Measurements from ENCODE around the gene EPHA7. TPM values are rescaled to one million over a fixed set of nuclear protein-coding genes. Genes with fewer than 3 reads are reported as not detected.

The EPHA7 gene
- total RNA-seq, 1 experiment from 2014 or later: not detected

- Mint-ChIP-seq H3K9me3 (ENCODE audit: unreplicated experiment) (no peaks in the 10 kb centered on the region), H3K4me1 (ENCODE audit: low read depth, unreplicated experiment) (no peaks in the 10 kb centered on the region), H3K27ac (ENCODE audit: unreplicated experiment) (no peak overlapping the region), H3K27me3 (ENCODE audit: insufficient read depth, unreplicated experiment) (no peaks in the 10 kb centered on the region), H3K4me3 (ENCODE audit: unreplicated experiment) (no peak overlapping the region), H3K36me3 (ENCODE audit: insufficient read depth, unreplicated experiment) (no peaks in the 10 kb centered on the region)
- H3K27me3 ChIP-seq (replicated peaks; ENCODE audit: control insufficient read depth, insufficient read depth, low read length): no peaks in the 10 kb centered on the region
- intact Hi-C loops (cut with micrococcal nuclease; ENCODE audit: unreplicated experiment): no loop called here
- no peaks in the 10 kb centered on the region for H3K36me3 ChIP-seq (ENCODE audit: control insufficient read depth, insufficient read depth, low read length)
- no peak for TF ChIP-seq CTCF (IDR thresholded peaks at IDR 0.05; ENCODE audit: insufficient read depth in 1 of 2, low read depth in 1 of 2, low read length in 1 of 2, severe bottlenecking in 1 of 2, unreplicated experiment in 1 of 2)
- H3K4me3 ChIP-seq (ENCODE audit: low read depth, low read length): no peak overlapping the region
- H3K4me1 ChIP-seq: no peaks in the 10 kb centered on the region
- DNase-seq: no peak
- H3K9me3 ChIP-seq: no peaks in the 10 kb centered on the region
- ChIA-PET CTCF (no interaction called here), POLR2A (no interaction called here)
- BruUV-seq (replicated peaks): no TSS peak
Observed at GRCh38 chr6:93307505-93308409, 111.6 kb downstream of the EPHA7 start.

- CTCF ChIA-PET: no interaction called here
- Histone ChIP-seq H3K4me1 (no peaks in the 10 kb centered on the region), H3K9me3 (no peaks in the 10 kb centered on the region), H3K36me3 (ENCODE audit: control insufficient read depth, insufficient read depth, low read length) (no peaks in the 10 kb centered on the region), H3K27me3 (replicated peaks; ENCODE audit: control insufficient read depth, insufficient read depth, low read length) (no peaks in the 10 kb centered on the region), H3K4me3 (ENCODE audit: low read depth, low read length) (no peak overlapping the region)
- H3K27ac Mint-ChIP-seq (ENCODE audit: unreplicated experiment): no peak overlapping the region
- H3K4me1 Mint-ChIP-seq (ENCODE audit: low read depth, unreplicated experiment): no peaks in the 10 kb centered on the region
- POLR2A ChIA-PET: no interaction called here
- no peaks in the 10 kb centered on the region for H3K9me3 Mint-ChIP-seq (ENCODE audit: unreplicated experiment)
- intact Hi-C loops (cut with micrococcal nuclease; ENCODE audit: unreplicated experiment): no loop called here
- H3K27me3 Mint-ChIP-seq (ENCODE audit: insufficient read depth, unreplicated experiment): no peaks in the 10 kb centered on the region
- no peaks in the 10 kb centered on the region for H3K36me3 Mint-ChIP-seq (ENCODE audit: insufficient read depth, unreplicated experiment)
- no peak for DNase-seq
- no peak for TF ChIP-seq CTCF (IDR thresholded peaks at IDR 0.05; ENCODE audit: insufficient read depth in 1 of 2, low read depth in 1 of 2, low read length in 1 of 2, severe bottlenecking in 1 of 2, unreplicated experiment in 1 of 2)
- no peak overlapping the region for H3K4me3 Mint-ChIP-seq (ENCODE audit: unreplicated experiment)
- BruUV-seq (replicated peaks): no TSS peak
Observed at GRCh38 chr6:93305088-93305487, 114.3 kb downstream of the EPHA7 start.

- Histone ChIP-seq H3K36me3 (ENCODE audit: control insufficient read depth, insufficient read depth, low read length) (no peaks in the 10 kb centered on the region), H3K27me3 (replicated peaks; ENCODE audit: control insufficient read depth, insufficient read depth, low read length) (no peaks in the 10 kb centered on the region), H3K4me3 (ENCODE audit: low read depth, low read length) (no peak overlapping the region), H3K4me1 (no peaks in the 10 kb centered on the region), H3K9me3 (no peaks in the 10 kb centered on the region)
- Mint-ChIP-seq H3K4me3 (ENCODE audit: unreplicated experiment) (no peak overlapping the region), H3K27me3 (ENCODE audit: insufficient read depth, unreplicated experiment) (no peaks in the 10 kb centered on the region), H3K36me3 (ENCODE audit: insufficient read depth, unreplicated experiment) (no peaks in the 10 kb centered on the region), H3K27ac (ENCODE audit: unreplicated experiment) (no peak overlapping the region), H3K9me3 (ENCODE audit: unreplicated experiment) (no peaks in the 10 kb centered on the region), H3K4me1 (ENCODE audit: low read depth, unreplicated experiment) (no peaks in the 10 kb centered on the region)
- no peak for TF ChIP-seq CTCF (IDR thresholded peaks at IDR 0.05; ENCODE audit: insufficient read depth in 1 of 2, low read depth in 1 of 2, low read length in 1 of 2, severe bottlenecking in 1 of 2, unreplicated experiment in 1 of 2)
- no TSS peak for BruUV-seq (replicated peaks)
- POLR2A ChIA-PET: no interaction called here
- CTCF ChIA-PET: no interaction called here
- no peak for DNase-seq
- intact Hi-C loops (cut with micrococcal nuclease; ENCODE audit: unreplicated experiment): no loop called here
Observed at GRCh38 chr6:93304505-93304904, 114.9 kb downstream of the EPHA7 start.

All from Caco-2 (cell line).